GM23338 (cell line): ENCODE results near the gene UNC45A. TPM values are rescaled to one million over a fixed set of nuclear protein-coding genes. Genes with fewer than 3 reads are reported as not detected.

Experiments
- ATAC-seq: fragments of 200-7000 bp; cut with Tn5 transposase; 3 replicates; pipeline ENCODE4 v1.9.1; 2020
- DNase-seq: peaks from one replicate; pipeline ENCODE4 v3.0.0-alpha.2; 2015; ENCODE audit warnings: low spot score
- H2AFZ ChIP-seq: fragments of 200-600 bp; sonication (generic); 2 replicates; pipeline ENCODE4 v1.8.0; 2016; ENCODE audit warnings: antibody characterized with exemption, mild to moderate bottlenecking, moderate library complexity
- H3F3A ChIP-seq: fragments of 200-600 bp; sonication (generic); replicated peaks from 2 replicates; pipeline ENCODE4 v1.8.0; 2017; ENCODE audit warnings: antibody characterized with exemption, mixed run types, low read depth
- H3K27ac ChIP-seq: fragments of 200-600 bp; sonication (generic); 2 replicates; pipeline ENCODE4 v1.6.1; 2016; ENCODE audit warnings: low read depth
- H3K27me3 ChIP-seq: fragments of 200-600 bp; sonication (generic); 2 replicates; pipeline ENCODE4 v1.8.0; 2016; ENCODE audit warnings: mild to moderate bottlenecking, mixed run types, moderate library complexity; ENCODE audit not compliant: insufficient read depth
- H3K36me3 ChIP-seq: fragments of 200-600 bp; sonication (generic); 2 replicates; pipeline ENCODE4 v1.8.0; 2016; ENCODE audit warnings: mild to moderate bottlenecking; ENCODE audit not compliant: insufficient read depth
- H3K4me1 ChIP-seq: fragments of 200-600 bp; sonication (generic); 2 replicates; pipeline ENCODE4 v1.8.0; 2016; ENCODE audit warnings: mild to moderate bottlenecking, moderate library complexity; ENCODE audit not compliant: insufficient read depth
- H3K4me2 ChIP-seq: fragments of 200-600 bp; sonication (generic); 2 replicates; pipeline ENCODE4 v1.7.1; 2017; ENCODE audit warnings: mixed run types
- H3K4me3 ChIP-seq: fragments of 200-600 bp; sonication (generic); 2 replicates; pipeline ENCODE4 v1.6.1; 2016; ENCODE audit warnings: mixed run types
- H3K79me2 ChIP-seq: fragments of 200-600 bp; sonication (generic); replicated peaks from 2 replicates; pipeline ENCODE4 v1.8.0; 2017; ENCODE audit warnings: mild to moderate bottlenecking; ENCODE audit not compliant: insufficient read depth
- H3K9me2 ChIP-seq: fragments of 200-600 bp; sonication (generic); 2 replicates; pipeline ENCODE4 v1.8.0; 2017; ENCODE audit not compliant: insufficient read depth
- H4K20me1 ChIP-seq: fragments of 200-600 bp; sonication (generic); replicated peaks from 2 replicates; pipeline ENCODE4 v1.8.0; 2017; ENCODE audit warnings: mild to moderate bottlenecking; ENCODE audit not compliant: insufficient read depth
- H3K27ac Mint-ChIP-seq: 2 replicates; pipeline ENCODE4 v1.8.0; 2020; ENCODE audit warnings: inconsistent platforms, mild to moderate bottlenecking, moderate library complexity, mixed read lengths
- H3K27me3 Mint-ChIP-seq: 3 replicates; pipeline ENCODE4 v1.8.0; 2022; ENCODE audit warnings: low read depth, mild to moderate bottlenecking, moderate library complexity, mixed read lengths, inconsistent platforms; ENCODE audit not compliant: insufficient read depth, poor library complexity
- H3K36me3 Mint-ChIP-seq: 3 replicates; pipeline ENCODE4 v1.8.0; 2021; ENCODE audit warnings: low read depth, mild to moderate bottlenecking, inconsistent platforms, moderate library complexity, mixed read lengths
- H3K4me1 Mint-ChIP-seq: 3 replicates; pipeline ENCODE4 v1.8.0; 2020; ENCODE audit warnings: mild to moderate bottlenecking, inconsistent platforms, mixed read lengths
- H3K4me3 Mint-ChIP-seq: 3 replicates; pipeline ENCODE4 v1.8.0; 2021; ENCODE audit warnings: moderate library complexity, mild to moderate bottlenecking, inconsistent platforms, mixed read lengths
- H3K9me3 Mint-ChIP-seq: 3 replicates; pipeline ENCODE4 v1.8.0; 2020; ENCODE audit warnings: moderate library complexity, mild to moderate bottlenecking, inconsistent platforms, mixed read lengths
- CREB1 ChIP-seq: fragments of 250-450 bp; sonication (Bioruptor Pico); IDR thresholded peaks from 2 replicates; pipeline ENCODE4 v1.5.0; 2020; ENCODE audit warnings: low read depth, mild to moderate bottlenecking, moderate library complexity
- CTCF ChIP-seq, 2 experiments: fragments of 200-600 bp in 1 of 2; sonication (generic) in 1 of 2; conservative IDR thresholded peaks; 2 replicates each; pipeline versions ENCODE4 v1.5.1 to v1.6.1; 2016 to 2017; ENCODE audit warnings: antibody characterized with exemption in 2 of 2, low read depth in 2 of 2, mild to moderate bottlenecking in 2 of 2, moderate library complexity in 1 of 2
- ETS1 ChIP-seq: IDR thresholded peaks from 2 replicates; pipeline ENCODE4 v1.6.1; 2016; ENCODE audit warnings: antibody characterized with exemption
- EZH2 ChIP-seq: fragments of 200-600 bp; sonication (generic); IDR thresholded peaks from one replicate; pipeline ENCODE4 v1.8.0; 2017; ENCODE audit warnings: antibody characterized with exemption, mild to moderate bottlenecking, low read depth; ENCODE audit not compliant: unreplicated experiment
- EZH2phosphoT487 ChIP-seq: fragments of 200-600 bp; sonication (generic); IDR thresholded peaks from one replicate; pipeline ENCODE4 v1.8.1; 2018; ENCODE audit warnings: antibody characterized with exemption; ENCODE audit not compliant: unreplicated experiment
- JUNB ChIP-seq: IDR thresholded peaks from one replicate; pipeline ENCODE4 v1.6.1; 2016; ENCODE audit warnings: antibody characterized with exemption; ENCODE audit not compliant: unreplicated experiment
- NANOG ChIP-seq: IDR thresholded peaks from 2 replicates; pipeline ENCODE4 v1.6.1; 2016; ENCODE audit warnings: antibody characterized with exemption, borderline replicate concordance
- POLR2AphosphoS5 ChIP-seq: IDR thresholded peaks from 2 replicates; pipeline ENCODE4 v1.6.1; 2016; ENCODE audit warnings: antibody characterized with exemption, low read depth
- REST ChIP-seq: IDR thresholded peaks from one replicate; pipeline ENCODE4 v1.6.1; 2018; ENCODE audit warnings: antibody characterized with exemption; ENCODE audit not compliant: unreplicated experiment
- STAT1 ChIP-seq: IDR thresholded peaks from one replicate; pipeline ENCODE4 v1.6.1; 2016; ENCODE audit warnings: antibody characterized with exemption; ENCODE audit not compliant: unreplicated experiment
- ZNF114 ChIP-seq: fragments of 250-450 bp; sonication (Bioruptor Pico); IDR thresholded peaks from 2 replicates; pipeline ENCODE4 v1.5.0; 2020; ENCODE audit warnings: mild to moderate bottlenecking, moderate library complexity
- ZNF331 ChIP-seq: fragments of 250-450 bp; sonication (Bioruptor Pico); IDR thresholded peaks from 2 replicates; pipeline ENCODE4 v1.5.0; 2020; ENCODE audit warnings: low read depth, mild to moderate bottlenecking, moderate library complexity
- ZNF462 ChIP-seq: fragments of 250-450 bp; sonication (Bioruptor Pico); IDR thresholded peaks from 2 replicates; pipeline ENCODE4 v1.5.0; 2020; ENCODE audit warnings: mild to moderate bottlenecking, moderate library complexity
- polyA plus RNA-seq: library from polyadenylated mRNA; unstranded; fragments of >200 nt; fragmentation: Nextera tagmentation; extraction: Ambion mirVana; gene quantifications from 2 replicates; pipeline ENCODE4 v1.2.1, GENCODE V29; 2016
- total RNA-seq: library from RNA; depleted of rRNA; stranded (reverse); fragments of >200 nt; shearing (Covaris generic); gene quantifications from 2 replicates; pipeline ENCODE4 v1.2.3, GENCODE V29; 2014

UNC45A gene
- total and polyA plus RNA-seq, 2 experiments from 2014 or later = 40.2 to 86.8 TPM

GRCh38 chr15:90933301-90933700, 1.8 kb upstream of the UNC45A start:
- H3K4me1 Mint-ChIP-seq = peaks cover 29% of the 10 kb centered on the region
- no peaks in the 10 kb centered on the region; the same call in 1 of the 2 replicates for H4K20me1 ChIP-seq
- peaks cover 6% of the 10 kb centered on the region; the same call in 1 of the 2 replicates for H3F3A ChIP-seq
- peak overlapping the region; percentile 26; the same call in 2 of the 3 replicates for H3K4me3 Mint-ChIP-seq
- no peak overlapping the region for H3K27ac Mint-ChIP-seq
- H3K36me3 ChIP-seq = peaks cover 13% of the 10 kb centered on the region; the same call in 1 of the 2 replicates
- no peak overlapping the region for H3K4me2 ChIP-seq
- peaks cover 16% of the 10 kb centered on the region for H3K27me3 Mint-ChIP-seq
- no peaks in the 10 kb centered on the region for H3K9me2 ChIP-seq
- peaks cover 23% of the 10 kb centered on the region for H3K4me1 ChIP-seq
- H3K27me3 ChIP-seq = peaks cover 10% of the 10 kb centered on the region; the same call in 1 of the 2 replicates
- H3K9me3 Mint-ChIP-seq = no peaks in the 10 kb centered on the region
- TF ChIP-seq ZNF331 (CRISPR knock-in tag) (no peak), CTCF (conservative IDR thresholded peaks at IDR 0.05; ENCODE audit: low read depth in 2 of 2) (no peak), NANOG (no peak), EZH2phosphoT487 (no peak), STAT1 (no peak), POLR2AphosphoS5 (no peak), CREB1 (CRISPR knock-in tag) (no peak), ZNF462 (CRISPR knock-in tag) (no peak), REST (no peak), ZNF114 (CRISPR knock-in tag) (no peak), ETS1 (no peak), JUNB (no peak), EZH2 (no peak)
- H3K4me3 ChIP-seq = no peak overlapping the region
- H2AFZ ChIP-seq = no peak overlapping the region
- no peaks in the 10 kb centered on the region; the same call in 1 of the 2 replicates for H3K79me2 ChIP-seq
- peaks cover 9% of the 10 kb centered on the region for H3K36me3 Mint-ChIP-seq
- no peak for DNase-seq
- H3K27ac ChIP-seq = no peak overlapping the region
- ATAC-seq = no peak
